Panc1 (cell line): ENCODE results near the gene LY9. TPM values are rescaled to one million over a fixed set of nuclear protein-coding genes. Genes with fewer than 3 reads are reported as not detected.

Experiments used
- ATAC-seq: fragments of 200-7000 bp; cut with Tn5 transposase; 2 replicates; pipeline ENCODE4 v1.9.1; 2020; ENCODE audit warnings: mild to moderate bottlenecking, moderate library complexity
- BruUV-seq: library from RNA; stranded (reverse); fragments of 400-500 nt; replicated peaks from 2 replicates; lab custom pipeline; 2021; lab: Mats Ljungman, UMichigan
- CTCF ChIA-PET: fragments of 300-600 bp; sonication (Branson Sonifier 250); formaldehyde crosslinking; loops from one replicate; lab custom pipeline; 2022; ENCODE audit warnings: antibody characterized with exemption; lab: Charles Lee
- POLR2A ChIA-PET: fragments of 300-600 bp; sonication (Branson Sonifier 250); formaldehyde crosslinking; loops from one replicate; lab custom pipeline; 2022; ENCODE audit warnings: antibody characterized with exemption; lab: Charles Lee
- DNase-seq: peaks from one replicate; pipeline ENCODE4 v3.0.0-alpha.2; 2010; ENCODE audit warnings: low read depth, low spot score
- H3K27ac ChIP-seq: 2 replicates; pipeline ENCODE4 v1.5.1; 2011; ENCODE audit warnings: mild to moderate bottlenecking, low read length, inconsistent platforms
- H3K27me3 ChIP-seq: fragments of 200-500 bp; sonication (Bioruptor generic); 2 replicates; pipeline ENCODE4 v1.6.0; 2014; ENCODE audit warnings: low read length, inconsistent platforms; ENCODE audit not compliant: control insufficient read depth, insufficient read depth
- H3K36me3 ChIP-seq: fragments of 200-500 bp; sonication (Bioruptor generic); 2 replicates; pipeline ENCODE4 v1.5.1; 2014; ENCODE audit warnings: inconsistent platforms, mild to moderate bottlenecking, low read length, moderate library complexity; ENCODE audit not compliant: control insufficient read depth, insufficient read depth
- H3K4me1 ChIP-seq: 2 replicates; pipeline ENCODE4 v1.5.1; 2011; ENCODE audit warnings: inconsistent platforms, mild to moderate bottlenecking, low read length, moderate library complexity; ENCODE audit not compliant: control insufficient read depth, insufficient read depth
- H3K4me3 ChIP-seq, 2 experiments: 2 replicates each; pipeline ENCODE4 v1.5.1; 2011 to 2012; ENCODE audit warnings: low read depth in 2 of 2, low read length in 2 of 2, mild to moderate bottlenecking in 2 of 2, inconsistent platforms in 1 of 2, moderate library complexity in 1 of 2
- H3K9me3 ChIP-seq: fragments of 200-500 bp; sonication (Bioruptor generic); 2 replicates; pipeline ENCODE4 v1.5.1; 2014; ENCODE audit warnings: low read depth, mild to moderate bottlenecking, inconsistent platforms, low read length, moderate library complexity; ENCODE audit not compliant: control insufficient read depth, insufficient read depth
- CTCF ChIP-seq: fragments of 450-650 bp; IDR thresholded peaks from 2 replicates; pipeline ENCODE4 v1.5.1; 2017; ENCODE audit warnings: mild to moderate bottlenecking
- POLR2AphosphoS5 ChIP-seq: IDR thresholded peaks from 2 replicates; pipeline ENCODE4 v1.6.1; 2012; ENCODE audit warnings: mild to moderate bottlenecking, low read depth, low read length, moderate library complexity
- REST ChIP-seq, 2 experiments: IDR thresholded peaks; 2 replicates each; pipeline ENCODE4 v1.6.1; 2011 to 2012; ENCODE audit warnings: low read depth in 2 of 2, control low read depth in 1 of 2, low read length in 1 of 2, mild to moderate bottlenecking in 1 of 2, moderate library complexity in 1 of 2; ENCODE audit not compliant: insufficient read depth in 1 of 2
- SIN3A ChIP-seq: IDR thresholded peaks from 2 replicates; pipeline ENCODE4 v1.6.1; 2012; ENCODE audit warnings: low read depth, mild to moderate bottlenecking, low read length, moderate library complexity, borderline replicate concordance; ENCODE audit not compliant: insufficient read depth
- TCF7L2 ChIP-seq: IDR thresholded peaks from 2 replicates; pipeline ENCODE4 v1.6.1; 2011; ENCODE audit warnings: mild to moderate bottlenecking, low read depth, low read length, inconsistent platforms
- in situ Hi-C: cut with HindIII; loops from 2 replicates; pipeline ENCODE4 v1.10.0; 2016; ENCODE audit warnings: low sequenced_read_pairs, low pct_unique_long_range_greater_than_20kb
- intact Hi-C: fragments of 100-400 bp; cut with micrococcal nuclease; formaldehyde crosslinking; loops from one replicate; pipeline ENCODE4 v1.10.0; 2022; ENCODE audit not compliant: unreplicated experiment
- total RNA-seq: library from RNA; stranded (reverse); gene quantifications from one replicate; pipeline ENCODE4 v1.2.1, GENCODE V29; 2021; ENCODE audit not compliant: unreplicated experiment

LY9 gene
- total RNA-seq, 1 experiment from 2014 or later, result 0.10 TPM

- Histone ChIP-seq H3K36me3 (no peaks in the 10 kb centered on the region), H3K4me3 (no peak overlapping the region), H3K4me1 (no peaks in the 10 kb centered on the region), H3K9me3 (no peaks in the 10 kb centered on the region), H3K27me3 (peaks cover under 1% of the 10 kb centered on the region; the same call in 1 of the 2 replicates), H3K27ac (no peak overlapping the region)
- no TSS peak for BruUV-seq
- in situ Hi-C loops, result no loop called here
- ChIA-PET POLR2A (no interaction called here), CTCF (interaction anchor here (0.6 kb wide), 2 partner anchors 172 to 181 kb away, joined by 4 to 6 read pairs; no protein-coding TSS in a partner anchor)
- intact Hi-C loops, result no loop called here
- DNase-seq (no peak), ATAC-seq (peak; percentile 88)
- no peak for TF ChIP-seq REST (IDR thresholded peaks at IDR 0.05; ENCODE audit: insufficient read depth in 1 of 2, low read depth in 2 of 2, low read length in 1 of 2)
- TF ChIP-seq POLR2AphosphoS5, result no peak
- TF ChIP-seq TCF7L2, result no peak
- peak; percentile 78 for TF ChIP-seq CTCF
- TF ChIP-seq SIN3A, result no peak
Observed at GRCh38 chr1:160779626-160780397, 16.2 kb upstream of the LY9 start.

GRCh38 chr1:160780398-160780755 lies 15.6 kb upstream of the LY9 start:
- no peaks in the 10 kb centered on the region for H3K9me3 ChIP-seq
- no peaks in the 10 kb centered on the region for H3K36me3 ChIP-seq
- ChIA-PET POLR2A (no interaction called here), CTCF (interaction anchor here (0.6 kb wide), 2 partner anchors 172 to 180 kb away, joined by 4 to 6 read pairs; no protein-coding TSS in a partner anchor)
- TF ChIP-seq CTCF (peak; percentile 45), REST (IDR thresholded peaks at IDR 0.05; ENCODE audit: insufficient read depth in 1 of 2, low read depth in 2 of 2, low read length in 1 of 2) (no peak)
- no peak overlapping the region for H3K4me3 ChIP-seq
- intact Hi-C loops (no loop called here), in situ Hi-C loops (no loop called here)
- ATAC-seq (no peak), DNase-seq (no peak)
- no TSS peak for BruUV-seq
- no peaks in the 10 kb centered on the region for H3K4me1 ChIP-seq
- no peak overlapping the region for H3K27ac ChIP-seq
- no peaks in the 10 kb centered on the region for H3K27me3 ChIP-seq
